ENCODE results near the gene TRIM36. TPM values are rescaled to one million over a fixed set of nuclear protein-coding genes. Genes with fewer than 3 reads are reported as not detected.

TRIM36 gene
- total RNA-seq, 4 donors from 2014 or later: 27.2 to 69.0 (median 48.7) TPM

- Histone ChIP-seq H3K27me3 (no peaks in the 10 kb centered on the region), H3K4me1 (no peaks in the 10 kb centered on the region), H3K4me3 (no peak overlapping the region), H3K27ac (no peak overlapping the region), H3K9me3 (peaks cover 0 to 8% (median 3%) of the 10 kb centered on the region in 4 donors), H3K36me3 (peaks cover 0 to 3% (median 0%) of the 10 kb centered on the region in 3 donors)
- no peak for DNase-seq
- TF ChIP-seq POLR2A (IDR thresholded peaks at IDR 0.05) (no peak), CTCF (IDR thresholded peaks at IDR 0.05) (no peak)
These were observed 8.7 kb downstream of the TRIM36 start for GRCh38 chr5:115160975-115161475.

DNA sequence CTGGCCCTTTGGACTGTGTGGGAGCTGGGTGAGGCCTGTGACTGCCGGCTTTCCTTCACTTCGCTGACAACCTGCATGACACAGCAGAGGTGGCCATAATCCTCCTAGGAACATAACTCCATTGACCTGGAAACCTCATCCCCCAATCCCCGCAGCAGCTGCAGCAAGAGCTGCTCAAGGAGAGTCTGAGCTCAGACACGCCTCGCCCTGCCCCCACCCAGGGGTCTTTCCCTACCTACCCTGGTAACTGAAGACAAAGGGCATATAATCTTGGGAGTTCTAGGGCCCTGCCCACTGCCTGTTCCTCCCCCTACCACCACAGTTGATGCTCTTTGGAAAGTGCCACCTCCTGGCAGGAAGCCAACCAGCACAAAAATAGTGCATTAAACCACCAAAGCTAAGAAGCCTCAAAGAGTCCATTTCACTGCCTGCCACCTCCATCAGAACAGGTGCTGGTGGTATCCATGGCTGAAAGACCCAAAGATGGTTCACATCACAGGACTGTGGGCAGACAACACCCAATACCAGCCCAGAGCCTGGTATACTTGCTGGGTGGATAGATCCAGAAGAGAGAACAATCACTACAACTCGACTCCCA, 18.4 kb downstream of the TRIM36 start:
- no peaks in the 10 kb centered on the region for H3K27me3 ChIP-seq
- H3K9me3 ChIP-seq: no peaks in the 10 kb centered on the region
- H3K4me1 ChIP-seq: no peaks in the 10 kb centered on the region
- H3K27ac ChIP-seq: no peak overlapping the region
- TF ChIP-seq POLR2A (IDR thresholded peaks at IDR 0.05) (no peak), CTCF (IDR thresholded peaks at IDR 0.05) (no peak)
- no peak for DNase-seq
- H3K4me3 ChIP-seq: no peak overlapping the region
- H3K36me3 ChIP-seq: peaks cover 0 to 5% (median 0%) of the 10 kb centered on the region in 3 donors

GRCh38 chr5:115150512-115150911, 19.2 kb downstream of the TRIM36 start:
- peaks cover 0 to 5% (median 0%) of the 10 kb centered on the region in 3 donors for H3K36me3 ChIP-seq
- DNase-seq: no peak
- no peak overlapping the region for H3K4me3 ChIP-seq
- TF ChIP-seq POLR2A (IDR thresholded peaks at IDR 0.05) (no peak), CTCF (IDR thresholded peaks at IDR 0.05) (no peak)
- no peaks in the 10 kb centered on the region for H3K27me3 ChIP-seq
- H3K4me1 ChIP-seq: no peaks in the 10 kb centered on the region
- H3K9me3 ChIP-seq: no peaks in the 10 kb centered on the region
- H3K27ac ChIP-seq: no peak overlapping the region

DNA sequence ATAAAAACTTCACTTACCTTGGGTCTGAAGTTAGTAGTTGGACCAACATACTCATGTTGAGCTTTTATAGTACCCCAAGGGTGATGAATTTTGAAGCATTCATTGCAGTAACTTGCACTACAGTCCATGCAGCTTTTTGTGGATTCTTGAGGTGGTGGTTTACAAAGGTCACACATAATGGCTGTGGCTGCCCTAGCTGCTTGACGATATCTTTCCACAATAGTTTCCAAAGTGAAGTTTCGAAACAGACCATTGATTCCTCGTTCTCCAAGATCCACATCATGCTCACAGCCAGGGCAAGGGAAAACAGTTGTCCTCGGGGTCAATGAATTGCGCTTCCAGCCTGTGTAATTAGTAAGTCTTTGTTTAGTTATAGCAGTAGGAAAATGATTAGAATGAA, 22.7 kb downstream of the TRIM36 start:
- no peaks in the 10 kb centered on the region for H3K4me1 ChIP-seq
- TF ChIP-seq POLR2A (IDR thresholded peaks at IDR 0.05): no peak
- TF ChIP-seq CTCF (IDR thresholded peaks at IDR 0.05): no peak
- H3K36me3 ChIP-seq: peaks cover 0 to 6% (median 0%) of the 10 kb centered on the region in 3 donors
- no peak overlapping the region for H3K4me3 ChIP-seq
- H3K27ac ChIP-seq: no peak overlapping the region
- H3K9me3 ChIP-seq: no peaks in the 10 kb centered on the region
- no peaks in the 10 kb centered on the region for H3K27me3 ChIP-seq
- no peak for DNase-seq

- no peak overlapping the region for H3K27ac ChIP-seq
- no peak for DNase-seq
- H3K27me3 ChIP-seq: no peaks in the 10 kb centered on the region
- no peaks in the 10 kb centered on the region for H3K9me3 ChIP-seq
- TF ChIP-seq CTCF (IDR thresholded peaks at IDR 0.05): no peak
- no peak for TF ChIP-seq POLR2A (IDR thresholded peaks at IDR 0.05)
- peaks cover 0 to 9% (median 0%) of the 10 kb centered on the region in 3 donors for H3K36me3 ChIP-seq
- no peak overlapping the region for H3K4me3 ChIP-seq
- H3K4me1 ChIP-seq: no peaks in the 10 kb centered on the region
These were observed 33.4 kb downstream of the TRIM36 start for GRCh38 chr5:115136294-115136693.
